HK-2 (cell line): ENCODE measurements around the gene LOXL1.
A peak's percentile ranks its signal among the peaks of the same experiment; 100 is the strongest.
"Not testable (repeated sequence)": the region's sequence is repeated elsewhere in the genome, so short reads cannot be mapped to it uniquely, and the experiment has no call there.

Source experiments
- DNase-seq: peaks from one replicate; pipeline ENCODE4 v3.0.0-alpha.2; 2018; ENCODE audit not compliant: unreplicated experiment

LOXL1 gene

GRCh38 chr15:73937726-73938125, 11.5 kb downstream of the LOXL1 start:
- no peak for DNase-seq

GRCh38 chr15:73938516-73938915, 12.3 kb downstream of the LOXL1 start:
- DNase-seq, result not testable (repeated sequence)

GRCh38 chr15:73939138-73939537, 12.9 kb downstream of the LOXL1 start:
- DNase-seq, result no peak

GRCh38 chr15:73940061-73940981, 14.1 kb downstream of the LOXL1 start:
- no peak for DNase-seq

- DNase-seq, result peak; percentile 70
Measured at GRCh38 chr15:73941044-73941443, 14.8 kb downstream of the LOXL1 start.

GRCh38 chr15:73941449-73941848, 15.2 kb downstream of the LOXL1 start:
- DNase-seq, result no peak

GRCh38 chr15:73941871-73942635, 15.8 kb downstream of the LOXL1 start:
- peak; percentile 38 for DNase-seq

GRCh38 chr15:73942751-73943270, 16.5 kb downstream of the LOXL1 start:
- DNase-seq, result no peak

GRCh38 chr15:73944161-73945129, 18.2 kb downstream of the LOXL1 start:
- no peak for DNase-seq

GRCh38 chr15:73945130-73945508, 18.9 kb downstream of the LOXL1 start:
- DNase-seq, result no peak

GRCh38 chr15:73946046-73946721, 19.9 kb downstream of the LOXL1 start:
- no peak for DNase-seq

- DNase-seq, result no peak
Measured at GRCh38 chr15:73946795-73947370, 20.6 kb downstream of the LOXL1 start.

GRCh38 chr15:73947651-73948050, 21.4 kb downstream of the LOXL1 start:
- DNase-seq, result no peak

- no peak for DNase-seq
Measured at GRCh38 chr15:73948396-73948795, 22.1 kb downstream of the LOXL1 start.

GRCh38 chr15:73948982-73949381, 22.7 kb downstream of the LOXL1 start:
- no peak for DNase-seq

- DNase-seq, result no peak
Measured at GRCh38 chr15:73949496-73949895, 23.2 kb downstream of the LOXL1 start.

- DNase-seq, result no peak
Measured at GRCh38 chr15:73950479-73950830, 24.2 kb downstream of the LOXL1 start.

GRCh38 chr15:73950831-73951561, 24.7 kb downstream of the LOXL1 start:
- DNase-seq, result peak; percentile 78

GRCh38 chr15:73951601-73952000, 25.3 kb downstream of the LOXL1 start:
- DNase-seq, result no peak
